T-helper 1 cell treated with Interleukin-12 subunit alpha and Interleukin-12 subunit beta and Interleukin-4 antibody, amounts not matched to agents 30 ng/mL and 1 ng/mL, for 36 hours (primary cell): ENCODE results near the gene PAK6. TPM values are rescaled to one million over a fixed set of nuclear protein-coding genes. Genes with fewer than 3 reads are reported as not detected.

Source experiments
- intact Hi-C: fragments of 100-400 bp; cut with micrococcal nuclease; formaldehyde crosslinking; loops from one replicate; pipeline ENCODE4 v1.15.1; 2024
- total RNA-seq: library from RNA; stranded (reverse); gene quantifications from 2 replicates; pipeline ENCODE4 v1.2.3, GENCODE V29; 2022

Gene PAK6
- 0.22 and 0.37 TPM in 2 replicates for total RNA-seq

DNA sequence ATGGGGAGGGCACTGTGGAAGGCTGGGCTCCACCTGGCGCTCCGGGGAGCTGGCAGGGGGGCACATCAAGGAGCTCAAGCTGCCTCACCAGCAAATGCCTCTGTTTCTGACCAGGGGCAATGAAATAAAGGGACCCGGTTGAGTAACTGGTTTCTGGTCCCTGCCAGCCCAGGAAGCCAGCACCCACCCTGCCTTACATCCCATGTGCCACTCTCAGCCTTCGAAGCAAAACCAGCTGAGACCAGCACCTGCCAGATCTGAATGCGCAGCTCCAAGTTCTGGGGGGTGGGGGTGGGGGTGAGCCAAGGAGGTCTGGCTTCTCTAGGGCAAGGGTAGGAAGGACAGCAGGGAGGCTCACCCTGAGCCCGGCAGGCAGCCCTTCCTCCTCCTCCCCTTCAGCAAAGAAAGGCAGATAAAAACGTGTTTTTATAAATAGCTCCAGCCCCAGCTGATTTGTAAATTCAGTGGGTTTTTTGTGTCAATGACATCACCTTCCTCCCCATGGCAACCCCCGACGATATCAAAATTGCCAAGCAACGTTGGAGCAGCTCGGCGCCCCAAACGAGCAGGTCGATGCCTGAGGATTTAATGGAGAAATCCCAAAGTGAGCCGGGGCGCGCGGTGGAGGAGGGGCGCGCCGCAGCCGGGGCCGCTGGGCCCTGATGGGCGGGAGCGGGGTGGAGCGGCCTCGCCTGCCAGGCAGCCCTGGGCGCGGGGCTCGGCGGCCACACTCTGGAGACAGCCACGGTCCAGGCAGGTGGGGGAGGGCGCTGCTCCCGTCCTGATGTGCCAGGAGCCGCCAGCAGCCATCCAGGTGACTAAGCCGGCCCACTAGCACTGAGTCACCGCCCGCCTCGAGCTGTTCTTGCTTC, at the start of gene PAK6:
Gene PAK6, plus strand, starts transcription at position 532 of the 872 bp plus-strand sequence. CDS start 25,723 bp downstream, outside the sequence.
- intact Hi-C loops = loop anchor here (5.0 kb wide), 1 partner anchor 34 kb away; no protein-coding TSS in a partner anchor

DNA sequence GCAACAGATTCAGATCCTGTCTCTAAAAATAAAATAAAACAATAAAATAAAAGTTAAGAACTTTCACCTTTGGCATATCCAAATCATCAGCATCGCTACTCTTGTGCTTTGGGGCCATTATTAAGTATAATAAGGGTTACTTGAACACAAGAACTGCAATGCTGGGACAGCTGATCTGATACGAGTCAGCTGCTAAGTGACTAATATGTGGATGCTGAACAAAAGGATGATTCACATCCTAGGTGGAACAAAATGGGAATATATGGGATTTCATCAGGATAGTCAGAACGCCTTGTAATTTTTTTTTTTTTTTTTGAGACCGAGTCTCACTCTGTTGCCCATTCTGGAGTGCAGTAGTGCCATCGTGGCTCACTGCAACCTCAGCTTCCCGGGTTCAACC, 48.3 kb upstream of the PAK6 start:
- intact Hi-C loops = no loop called here

DNA sequence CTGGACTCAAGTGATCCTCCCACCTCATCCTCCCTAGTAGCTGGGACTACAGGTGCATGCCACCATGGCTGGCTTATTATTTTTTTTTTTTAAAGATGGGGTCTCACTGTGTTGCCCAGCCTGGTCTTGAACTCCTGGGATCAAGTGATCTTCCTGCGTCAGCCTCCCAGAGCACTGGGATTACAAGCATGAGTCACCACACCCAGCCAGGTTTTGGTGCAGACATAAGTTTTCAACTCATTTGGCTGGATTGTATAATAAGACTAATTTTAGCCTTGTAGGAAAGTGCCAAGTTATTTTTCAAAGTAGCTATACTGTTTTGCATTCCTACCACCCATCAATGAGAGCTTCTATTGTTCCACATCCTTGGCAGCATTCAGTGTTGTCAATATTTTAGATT, 45.9 kb upstream of the PAK6 start:
- intact Hi-C loops = no loop called here

DNA sequence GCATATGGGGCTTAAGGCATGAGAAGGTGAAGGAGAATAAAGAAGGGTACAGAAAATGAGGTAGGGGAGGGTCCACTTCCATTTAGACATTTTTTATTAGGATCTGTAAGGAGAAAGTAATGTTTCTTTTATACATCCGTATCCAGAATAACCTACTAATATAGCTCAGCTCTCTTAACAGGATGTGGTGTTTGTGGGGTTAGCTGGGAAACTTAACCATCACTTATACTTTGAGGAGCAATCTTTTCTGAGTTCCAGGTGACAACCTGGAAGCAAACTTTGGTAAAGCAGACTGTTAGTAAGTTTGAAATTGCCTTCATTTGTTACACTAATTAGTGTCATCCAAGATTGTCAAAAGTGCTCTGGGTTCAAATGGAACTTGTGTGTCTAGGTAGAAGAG, 41.4 kb upstream of the PAK6 start:
- intact Hi-C loops = no loop called here

DNA sequence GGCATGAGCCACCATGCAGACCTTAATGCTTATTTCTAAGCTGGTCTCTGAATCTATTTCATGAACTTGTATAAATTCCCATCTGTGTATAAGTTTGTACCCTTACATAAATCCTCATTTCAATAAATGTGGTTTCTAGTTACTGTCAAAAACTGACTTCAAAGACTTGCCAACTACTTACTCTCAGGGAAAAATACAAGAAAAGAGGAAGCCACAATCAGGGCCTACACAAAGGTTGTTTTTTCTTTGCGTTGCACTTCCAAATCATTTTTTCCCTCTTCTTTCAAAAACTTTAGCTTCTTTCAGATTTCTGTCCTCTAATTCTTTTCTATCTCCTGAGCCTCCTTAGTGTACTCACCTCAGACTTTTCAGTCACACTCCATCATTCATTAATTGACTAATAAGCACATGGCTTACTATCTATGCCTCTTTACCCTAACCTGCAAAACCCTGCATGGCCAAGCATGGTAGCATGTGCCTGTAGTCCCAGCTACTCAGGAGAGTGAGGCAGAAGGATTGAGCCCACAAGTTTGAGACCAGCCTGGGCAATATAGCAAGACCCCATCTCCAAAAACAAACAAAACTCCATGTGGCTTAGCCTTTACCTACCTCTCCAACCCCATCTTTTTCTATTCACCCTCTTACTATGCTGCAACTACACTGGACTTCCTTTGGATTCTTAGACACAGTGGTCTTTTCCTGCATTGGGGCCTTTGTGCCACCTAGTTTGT, 40.3 kb upstream of the PAK6 start:
- intact Hi-C loops = no loop called here

DNA sequence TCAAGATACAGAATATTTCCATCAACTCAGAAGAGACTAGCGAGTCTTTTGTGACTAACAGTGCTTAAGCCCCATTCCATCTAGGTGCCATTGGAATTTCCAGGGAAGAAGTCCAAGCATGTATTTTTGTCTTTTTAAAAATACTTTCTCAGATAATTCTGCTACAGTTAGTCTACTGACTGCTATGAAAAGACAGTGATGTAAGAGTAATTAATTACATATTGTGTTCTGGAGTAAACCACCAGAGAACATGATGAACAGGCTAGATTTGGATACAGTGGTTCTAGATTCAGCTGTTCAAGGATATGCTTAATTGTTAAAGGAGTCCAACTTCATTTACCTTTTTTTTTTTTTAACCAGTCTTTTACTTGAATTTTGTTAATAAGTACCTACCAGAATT, 34.8 kb upstream of the PAK6 start:
- intact Hi-C loops = no loop called here

DNA sequence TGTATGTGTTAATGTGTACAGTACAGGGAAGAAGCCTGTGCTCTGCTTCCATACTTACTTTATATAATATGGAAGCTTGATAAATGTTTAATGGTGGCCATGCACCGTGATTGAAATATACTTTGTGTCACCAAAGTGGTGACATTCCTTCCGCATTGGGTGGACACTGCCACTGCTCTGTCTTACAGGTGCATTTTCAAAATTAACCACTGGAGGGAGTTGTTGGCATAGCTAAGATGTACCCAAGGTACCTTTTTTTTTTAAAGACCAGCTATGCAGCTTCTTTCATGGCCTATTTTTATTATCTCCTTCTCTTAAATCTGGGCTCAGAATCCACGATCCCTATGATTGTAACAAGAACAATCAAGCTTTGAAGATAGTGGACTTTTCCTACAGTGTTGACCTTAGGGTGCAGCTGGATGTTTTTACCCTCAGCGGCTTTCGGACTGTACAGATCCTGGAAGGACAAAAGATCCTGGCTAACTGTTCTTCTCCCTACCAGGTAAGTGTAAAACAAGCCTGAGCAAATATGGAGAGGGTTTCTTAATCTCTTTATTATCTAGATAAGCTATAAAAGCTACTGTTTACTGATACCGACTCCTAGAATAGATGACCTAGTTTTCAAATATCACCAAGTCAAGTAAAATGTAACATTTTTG, 21.6 kb upstream of the PAK6 start:
- intact Hi-C loops = loop anchor here (1.0 to 10.0 kb wide), 6 partner anchors 57 to 432 kb away; partner anchors contain the start of genes FSIP1, INAFM2 and PLCB2

DNA sequence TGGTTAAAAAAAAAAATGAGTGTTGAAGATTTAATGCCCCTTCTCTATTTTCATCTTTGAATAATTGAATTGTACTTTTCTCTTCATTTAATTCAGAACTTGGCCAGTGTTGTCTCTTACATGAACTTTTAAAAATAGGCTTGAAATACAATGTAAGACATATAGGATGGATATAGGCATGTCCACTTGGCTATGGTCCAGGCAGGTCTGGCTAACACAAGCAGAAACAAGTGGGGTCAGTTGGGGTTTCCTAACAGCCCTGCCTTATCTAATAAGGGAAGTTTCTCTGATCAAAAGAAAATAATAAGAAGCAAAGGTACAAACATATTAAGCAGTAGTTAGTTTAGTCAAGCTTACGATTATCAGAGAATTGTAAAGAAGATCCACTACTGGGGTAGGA, 19.1 kb upstream of the PAK6 start:
- intact Hi-C loops = loop anchor here (5.0 to 10.0 kb wide), 2 partner anchors 102 to 435 kb away; partner anchors contain the start of genes FSIP1 and INAFM2

DNA sequence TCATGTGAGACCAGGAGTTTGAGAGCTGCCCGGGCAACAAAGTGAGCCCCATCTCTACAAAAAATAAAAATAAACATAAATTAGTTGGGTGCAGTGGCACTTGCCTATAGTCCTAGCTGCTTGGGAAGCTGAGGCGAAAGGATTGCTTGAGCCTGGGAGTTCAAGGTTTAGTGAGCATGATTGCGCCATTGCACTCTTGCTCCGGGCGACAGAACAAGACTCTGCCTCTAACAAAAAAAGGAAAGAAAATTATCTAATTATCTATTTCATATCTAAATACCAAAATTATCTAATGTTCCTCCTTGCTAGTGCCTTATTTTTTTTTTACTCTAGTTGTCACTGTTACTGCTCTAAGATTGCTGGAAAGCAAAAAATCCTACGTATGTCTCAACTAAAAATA, 16.7 kb upstream of the PAK6 start:
- intact Hi-C loops = no loop called here

DNA sequence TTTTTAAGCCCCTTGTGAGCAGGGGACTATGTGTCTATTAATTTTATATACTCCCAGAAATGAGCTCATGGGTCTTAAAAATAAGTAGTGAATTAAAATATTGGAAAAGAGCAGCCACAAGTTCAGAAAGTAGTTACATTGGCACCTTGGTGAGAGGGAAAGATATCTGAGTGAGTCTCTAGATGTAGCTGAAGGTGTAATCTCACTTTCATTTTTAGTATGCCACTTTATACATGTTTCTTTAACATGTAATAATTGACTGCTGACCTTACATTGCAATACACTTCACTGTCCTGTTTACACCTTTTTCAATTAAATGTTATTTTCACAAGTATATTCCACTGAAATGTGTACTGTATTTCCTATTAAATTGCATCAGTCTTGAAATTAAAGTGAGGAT, 12.1 kb upstream of the PAK6 start:
- intact Hi-C loops = no loop called here

DNA sequence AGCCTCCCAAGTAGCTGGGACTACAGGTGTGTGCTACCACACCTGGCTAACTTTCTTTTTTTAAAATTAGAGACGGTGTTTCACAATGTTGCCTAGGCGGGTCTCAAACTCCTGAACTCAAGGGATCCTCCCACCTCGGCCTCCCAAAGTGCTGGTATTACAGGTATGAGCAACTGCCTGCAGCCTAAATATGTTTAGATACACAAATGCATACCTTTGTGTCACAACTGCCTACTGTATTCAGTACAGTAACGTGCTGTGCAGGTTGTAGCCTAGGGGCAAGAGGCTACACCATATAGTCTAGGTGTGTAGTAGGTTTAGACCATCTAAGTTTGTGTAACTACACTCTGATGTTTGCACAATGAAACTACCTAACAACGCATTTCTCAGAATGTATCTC, 9.5 kb upstream of the PAK6 start:
- intact Hi-C loops = no loop called here

DNA sequence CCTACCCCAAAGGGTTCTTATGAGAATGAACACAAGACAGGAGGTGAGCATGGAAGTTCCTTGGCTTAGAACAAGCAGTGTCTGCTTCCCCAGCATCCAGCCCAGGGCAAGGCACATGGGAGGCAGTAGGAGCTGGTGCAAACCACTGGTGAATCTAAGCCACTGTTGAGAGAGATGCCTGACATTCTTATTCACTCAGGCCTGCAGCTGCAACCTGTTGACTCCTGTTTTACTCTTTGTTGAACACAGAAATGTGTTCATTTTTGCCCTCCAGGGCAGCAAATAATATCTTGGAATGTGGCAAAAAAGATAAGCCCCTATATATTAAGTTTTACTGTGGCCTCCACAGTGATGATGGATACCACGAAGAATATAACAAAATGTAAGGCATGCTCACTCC, 8.9 kb upstream of the PAK6 start:
- intact Hi-C loops = no loop called here

DNA sequence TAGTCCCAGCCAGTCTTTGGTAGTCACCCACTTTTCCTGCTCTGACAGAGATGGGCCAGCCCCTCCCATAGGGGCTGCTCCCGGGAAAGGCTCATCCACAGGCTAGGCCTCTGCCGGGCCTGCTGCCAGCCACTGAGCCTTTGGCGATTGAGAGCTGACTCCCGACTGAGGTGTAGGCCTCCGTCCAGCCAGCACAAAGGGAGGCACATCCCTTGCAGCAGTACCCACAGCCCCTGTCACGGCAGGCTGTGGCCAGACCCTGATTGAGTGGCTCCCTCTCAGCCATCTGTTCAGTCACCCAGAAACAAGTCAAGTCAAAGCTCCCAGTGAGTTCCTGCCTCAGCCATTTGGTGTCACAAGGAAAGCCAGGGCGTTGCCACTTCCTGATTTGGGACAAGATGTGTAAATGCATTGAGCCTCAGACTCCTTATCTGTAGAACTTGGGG, 6.2 kb upstream of the PAK6 start:
- intact Hi-C loops = no loop called here

DNA sequence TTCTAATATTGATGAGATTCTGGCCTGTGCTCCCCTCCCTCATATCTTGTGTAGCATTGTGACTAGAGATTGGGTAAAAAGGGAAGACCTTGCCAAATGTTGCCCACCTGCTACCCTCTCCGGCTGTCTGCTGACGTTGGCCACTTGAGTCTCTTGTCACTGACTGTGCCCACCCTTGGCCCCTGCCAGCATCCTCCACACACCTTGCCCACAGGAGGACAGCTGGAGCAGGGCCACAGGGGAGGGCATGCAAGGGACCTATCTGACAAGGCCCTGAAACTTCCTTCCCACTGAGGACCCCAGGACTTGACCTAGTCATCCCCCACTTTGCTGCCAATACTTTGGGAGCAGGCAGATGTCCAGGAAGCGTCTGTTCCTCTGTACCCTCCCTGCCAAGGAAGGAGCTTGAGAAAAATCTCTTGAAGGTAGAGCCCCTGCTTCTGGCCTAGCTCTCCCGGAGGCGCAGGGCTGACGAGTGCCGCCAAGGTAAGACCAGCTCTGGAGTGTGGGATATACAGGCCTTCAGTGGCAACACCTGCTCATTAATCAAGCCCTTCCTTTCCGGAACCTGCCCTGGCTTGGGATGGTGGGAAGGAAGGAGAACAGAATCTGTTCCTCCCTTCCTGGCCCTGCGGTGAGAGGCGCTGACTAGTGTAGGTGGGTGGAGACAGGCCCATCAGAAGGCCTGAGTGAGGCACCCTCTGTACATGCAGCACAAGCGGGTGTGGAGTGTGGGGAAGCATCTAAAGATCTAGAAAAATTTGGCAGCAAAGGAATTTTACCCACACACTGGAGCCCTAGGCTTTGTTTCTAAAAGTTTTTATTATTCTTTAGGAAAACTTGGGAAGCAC, 4.9 kb upstream of the PAK6 start:
- intact Hi-C loops = no loop called here

DNA sequence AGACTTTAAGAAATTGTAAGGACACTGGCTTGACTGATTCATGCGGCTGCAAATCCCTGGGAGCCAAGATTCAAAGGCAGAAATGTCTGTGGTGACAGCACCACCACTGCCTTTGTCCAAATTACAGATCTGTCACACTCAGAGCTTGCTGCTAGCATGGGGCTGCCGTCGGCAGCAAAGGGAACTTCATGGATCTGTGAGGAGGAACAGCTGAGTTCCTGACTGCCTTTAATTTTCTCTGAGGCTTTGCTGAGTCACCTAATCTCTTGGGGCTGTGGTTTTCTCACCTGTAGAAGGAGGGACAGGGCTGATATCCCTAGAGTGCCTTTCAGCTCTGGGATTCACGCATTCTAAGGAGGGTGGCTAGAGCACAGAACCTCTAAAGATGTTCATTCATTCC, 4.1 kb upstream of the PAK6 start:
- intact Hi-C loops = loop anchor here (5.0 kb wide), 1 partner anchor 38 kb away; no protein-coding TSS in a partner anchor

DNA sequence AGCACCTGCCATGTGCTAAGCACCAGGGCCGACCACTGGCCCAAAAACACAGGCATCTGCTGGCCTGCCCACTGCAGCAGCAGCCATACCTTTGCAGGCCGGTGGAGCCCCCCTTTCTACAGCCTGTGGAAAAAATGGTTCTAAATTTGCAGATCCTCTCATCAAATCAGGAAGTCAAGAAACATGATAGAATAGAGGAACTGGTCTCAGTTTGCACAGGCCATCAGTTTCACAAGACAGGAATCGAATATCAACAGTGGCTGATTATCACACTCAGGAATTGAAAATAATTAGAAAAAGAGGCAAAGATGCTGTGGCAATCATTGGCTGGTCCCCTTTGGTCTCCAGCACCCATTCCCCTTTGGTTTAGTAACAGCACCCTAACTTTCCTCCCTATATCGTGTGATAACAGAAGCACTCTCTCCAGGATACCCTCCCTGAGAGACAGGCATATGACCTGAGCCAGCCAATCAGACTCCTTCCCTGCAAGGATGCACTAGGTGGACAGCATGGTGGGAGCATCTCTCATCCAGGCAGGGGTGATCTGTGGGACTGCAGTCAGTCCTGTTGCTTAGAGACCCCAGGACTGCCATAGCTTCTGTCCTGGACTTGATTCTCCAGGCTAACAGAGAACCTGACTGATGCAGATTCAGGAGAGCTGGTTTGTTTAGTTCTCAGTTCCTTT, 3.5 kb upstream of the PAK6 start:
- intact Hi-C loops = loop anchor here (5.0 kb wide), 1 partner anchor 37 kb away; no protein-coding TSS in a partner anchor

DNA sequence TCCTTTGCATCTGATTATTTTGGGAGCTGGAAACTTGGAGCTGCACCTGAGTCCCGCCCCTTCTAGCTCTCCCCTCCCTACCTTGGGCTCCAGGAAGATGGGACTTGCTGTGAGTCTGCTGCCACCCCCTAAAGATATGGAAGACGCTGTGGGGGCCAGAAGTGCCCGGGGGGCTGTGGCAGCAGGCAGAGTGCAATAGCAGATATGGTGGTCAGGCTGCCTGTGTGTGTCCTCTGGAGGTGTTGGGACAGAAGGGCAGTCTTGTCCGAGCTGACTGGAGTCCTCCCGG, 485 bp downstream of the PAK6 start:
- intact Hi-C loops = loop anchor here (5.0 kb wide), 1 partner anchor 33 kb away; no protein-coding TSS in a partner anchor

DNA sequence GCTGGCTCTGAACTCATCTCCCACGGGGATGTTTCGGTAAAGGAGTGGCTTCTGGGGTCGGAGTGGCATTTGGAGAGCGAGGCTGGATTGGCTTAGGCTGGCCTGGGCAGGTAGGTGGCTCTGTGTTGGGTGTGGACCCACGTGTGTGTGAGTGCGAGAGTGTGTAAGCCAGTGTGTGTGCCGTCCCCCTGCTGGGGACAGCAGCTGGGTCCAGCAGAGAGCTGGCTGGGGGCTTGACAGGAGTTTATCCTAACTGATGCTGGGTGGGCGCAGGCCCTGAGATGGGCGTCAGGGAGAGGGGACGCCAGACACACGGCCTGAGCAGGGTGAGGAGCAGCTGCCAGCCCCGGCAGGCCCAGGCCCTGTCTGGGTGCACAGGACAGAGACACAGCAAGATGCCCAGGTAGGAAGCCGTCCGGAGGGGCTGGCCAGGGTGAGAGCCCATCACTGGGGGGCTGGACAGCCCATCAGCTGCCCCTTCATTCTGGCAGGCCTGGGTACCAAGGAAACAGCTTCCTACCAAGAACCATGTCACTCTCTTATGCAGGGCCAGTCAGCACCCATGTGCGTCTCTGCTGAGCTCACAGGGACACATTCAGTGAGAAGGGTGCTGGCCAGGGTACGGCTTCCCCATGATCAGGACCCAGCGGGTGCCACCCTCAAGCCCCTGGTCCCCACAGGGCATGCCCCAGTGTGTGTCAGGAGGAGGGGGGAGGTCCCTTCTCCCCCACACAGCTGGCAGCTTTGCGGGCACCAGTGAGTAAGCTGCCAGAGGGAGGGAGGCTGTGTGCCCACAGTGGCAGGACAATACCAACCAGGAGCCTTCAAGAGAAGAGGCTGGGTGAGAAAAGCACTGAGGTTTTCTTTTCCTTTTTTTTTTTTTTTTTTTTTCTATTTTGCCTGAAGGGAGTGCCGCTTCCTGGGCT, 1.1 kb downstream of the PAK6 start:
- intact Hi-C loops = loop anchor here (5.0 kb wide), 1 partner anchor 32 kb away; no protein-coding TSS in a partner anchor

DNA sequence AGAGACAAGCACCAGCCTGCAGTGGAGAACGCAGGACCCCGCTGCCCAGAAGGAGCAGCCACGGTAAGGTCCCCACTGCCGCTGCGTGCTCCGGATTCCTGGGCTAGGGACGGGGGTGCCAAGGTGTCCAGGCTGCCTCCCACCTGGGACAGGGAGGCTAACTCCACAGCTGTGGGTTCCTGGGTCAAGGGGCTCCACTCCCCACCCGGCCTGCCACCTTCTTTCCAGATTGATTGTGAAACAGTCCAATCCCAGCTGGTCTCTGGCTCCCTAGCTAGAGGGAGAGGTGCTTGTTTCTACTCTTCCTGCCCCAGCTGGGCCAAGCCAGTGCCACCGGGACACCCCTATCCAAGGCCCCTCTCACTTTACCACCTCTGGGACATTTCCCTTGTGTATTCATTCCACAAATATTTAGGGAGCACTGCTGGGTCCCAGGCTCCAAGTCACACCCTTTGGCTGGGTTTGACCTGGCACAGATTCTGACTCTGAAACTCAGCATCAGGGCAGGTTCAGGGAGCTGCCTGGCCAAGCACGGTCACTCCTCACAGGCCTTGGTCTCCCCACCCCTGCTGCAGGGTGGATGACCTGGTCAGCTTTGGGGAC, 1.9 kb downstream of the PAK6 start:
- intact Hi-C loops = no loop called here
